ENCODE data around the gene GRM5.
"Not testable (repeated sequence)": the region's sequence is repeated elsewhere in the genome, so short reads cannot be mapped to it uniquely, and the experiment has no call there.

The GRM5 gene

GRCh38 chr11:88537613-88538012 lies 528.2 kb downstream of the GRM5 start:
- CTCF ChIA-PET = interaction anchor here (1.0 to 5.3 kb wide), 7 partner anchors 10 to 521 kb away, joined by 4 to 29 read pairs (median 4); no protein-coding TSS in a partner anchor
- TF ChIP-seq CTCF (IDR thresholded peaks at IDR 0.05; ENCODE audit: control extremely low read depth, extremely low read depth, low read depth, missing control alignments) = no peak
- POLR2A ChIA-PET = no interaction called here
- no peak for DNase-seq (ENCODE audit: extremely low spot score)

- ChIA-PET POLR2A (interaction anchor here (1.0 kb wide), 1 partner anchor 199 kb away, joined by 3 read pairs; the partner anchor contains the start of gene CTSC), CTCF (interaction anchor here (0.9 to 5.3 kb wide), 7 partner anchors 8 to 811 kb away, joined by 3 to 29 read pairs (median 7); no protein-coding TSS in a partner anchor)
- no peak for TF ChIP-seq CTCF (IDR thresholded peaks at IDR 0.05; ENCODE audit: control extremely low read depth, extremely low read depth, low read depth, missing control alignments)
- DNase-seq (ENCODE audit: extremely low spot score) = no peak
Measured at GRCh38 chr11:88536616-88537265, 529.0 kb downstream of the GRM5 start.

GRCh38 chr11:88535916-88536547 lies 529.8 kb downstream of the GRM5 start:
- no peak for TF ChIP-seq CTCF (IDR thresholded peaks at IDR 0.05; ENCODE audit: control extremely low read depth, extremely low read depth, low read depth, missing control alignments)
- ChIA-PET POLR2A (interaction anchor here (1.0 kb wide), 1 partner anchor 198 kb away, joined by 3 read pairs; the partner anchor contains the start of gene CTSC), CTCF (interaction anchor here (1.1 to 5.3 kb wide), 7 partner anchors 8 to 520 kb away, joined by 3 to 29 read pairs (median 7); no protein-coding TSS in a partner anchor)
- peak; percentile 24 for DNase-seq (ENCODE audit: extremely low spot score)

- POLR2A ChIA-PET = no interaction called here
- CTCF ChIA-PET = interaction anchor here (1.1 to 5.3 kb wide), 6 partner anchors 9 to 519 kb away, joined by 3 to 29 read pairs (median 6); no protein-coding TSS in a partner anchor
- no peak for DNase-seq (ENCODE audit: extremely low spot score)
- no peak for TF ChIP-seq CTCF (IDR thresholded peaks at IDR 0.05; ENCODE audit: control extremely low read depth, extremely low read depth, low read depth, missing control alignments)
Measured at GRCh38 chr11:88535266-88535665, 530.5 kb downstream of the GRM5 start.

DNA sequence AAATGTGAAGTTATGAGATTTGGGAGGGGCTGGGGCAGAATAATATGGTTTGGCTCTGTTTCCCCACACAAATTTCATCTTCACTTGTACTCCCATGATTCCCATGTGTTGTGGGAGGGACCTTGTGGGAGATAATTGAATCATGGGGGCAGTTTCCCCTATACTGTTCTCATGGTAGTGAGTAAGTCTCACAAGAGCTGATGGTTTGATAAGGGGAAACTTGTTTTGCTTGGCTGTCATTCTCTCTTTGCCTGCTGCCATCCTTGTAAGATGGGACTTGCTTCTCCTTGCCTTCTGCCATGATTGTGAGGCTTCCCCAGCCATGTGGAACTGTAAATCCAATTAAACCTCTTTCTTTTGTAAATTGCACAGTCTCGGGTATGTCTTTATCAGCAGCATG lies 531.1 kb downstream of the GRM5 start:
- CTCF ChIA-PET = interaction anchor here (1.1 to 5.3 kb wide), 4 partner anchors 10 to 519 kb away, joined by 3 to 29 read pairs (median 10); no protein-coding TSS in a partner anchor
- POLR2A ChIA-PET; DNase-seq (ENCODE audit: extremely low spot score): not testable (repeated sequence)

DNA sequence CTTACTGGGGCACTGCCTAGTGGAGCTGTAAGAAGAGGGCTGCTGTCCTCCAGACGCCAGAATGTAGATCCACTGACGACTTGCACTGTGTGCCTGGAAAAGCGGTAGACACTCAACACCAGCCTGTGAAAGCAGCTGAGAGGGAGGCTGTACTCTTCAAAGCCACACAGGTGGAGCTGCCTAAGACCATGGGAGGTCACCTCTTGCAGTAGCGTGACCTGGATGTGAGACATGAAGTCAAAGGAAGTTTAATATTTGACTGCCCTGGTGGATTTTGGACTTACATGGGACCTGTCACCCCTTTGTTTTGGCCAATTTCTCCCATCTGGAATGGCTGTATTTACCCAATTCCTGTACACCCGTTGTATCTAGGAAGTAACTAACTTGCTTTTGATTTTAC lies 531.6 kb downstream of the GRM5 start:
- POLR2A ChIA-PET = no interaction called here
- CTCF ChIA-PET = interaction anchor here (5.3 kb wide), 1 partner anchor 18 kb away, joined by 29 read pairs; no protein-coding TSS in a partner anchor

More for the DNA sequence above, 531.6 kb downstream of the GRM5 start:
- TF ChIP-seq CTCF (IDR thresholded peaks at IDR 0.05; ENCODE audit: control extremely low read depth, extremely low read depth, low read depth, missing control alignments) = no peak
- DNase-seq (ENCODE audit: extremely low spot score) = no peak

Data from GM10248 (cell line).